Caco-2 (cell line): ENCODE data around the gene EXOC1. TPM values are rescaled to one million over a fixed set of nuclear protein-coding genes. Genes with fewer than 3 reads are reported as not detected.
"Not testable (repeated sequence)": the region's sequence is repeated elsewhere in the genome, so short reads cannot be mapped to it uniquely, and the experiment has no call there.

Source experiments
- BruUV-seq: library from RNA; stranded (reverse); fragments of 400-500 nt; replicated peaks from 2 replicates; lab custom pipeline; 2021; lab: Mats Ljungman, UMichigan
- CTCF ChIA-PET: fragments of 300-600 bp; sonication (Branson Sonifier 250); formaldehyde crosslinking; loops from one replicate; lab custom pipeline; 2022; ENCODE audit warnings: antibody characterized with exemption; lab: Charles Lee
- POLR2A ChIA-PET: fragments of 300-600 bp; sonication (Branson Sonifier 250); formaldehyde crosslinking; loops from one replicate; lab custom pipeline; 2022; ENCODE audit warnings: antibody characterized with exemption; lab: Charles Lee
- DNase-seq, 2 experiments: peaks; one replicate each; pipeline versions ENCODE4 v3.0.0 to v3.0.0-alpha.2; 2020 to 2022
- H3K27me3 ChIP-seq: replicated peaks from 2 replicates; pipeline ENCODE4 v1.6.0; 2011; ENCODE audit warnings: low read length; ENCODE audit not compliant: control insufficient read depth, insufficient read depth
- H3K36me3 ChIP-seq: 2 replicates; pipeline ENCODE4 v1.5.1; 2011; ENCODE audit warnings: low read length; ENCODE audit not compliant: control insufficient read depth, insufficient read depth
- H3K4me1 ChIP-seq: fragments of 250-450 bp; sonication (Bioruptor Pico); 2 replicates; pipeline ENCODE4 v1.5.1; 2020; ENCODE audit warnings: mild to moderate bottlenecking
- H3K4me3 ChIP-seq: 2 replicates; pipeline ENCODE4 v1.5.1; 2011; ENCODE audit warnings: low read depth, mild to moderate bottlenecking, control low read depth, low read length
- H3K9me3 ChIP-seq: fragments of 250-450 bp; sonication (Bioruptor Pico); 2 replicates; pipeline ENCODE4 v1.5.1; 2020; ENCODE audit warnings: mild to moderate bottlenecking, moderate library complexity
- H3K27ac Mint-ChIP-seq: one replicate; pipeline ENCODE4 v1.8.0; 2022; ENCODE audit warnings: mixed read lengths; ENCODE audit not compliant: unreplicated experiment
- H3K27me3 Mint-ChIP-seq: one replicate; pipeline ENCODE4 v1.8.0; 2022; ENCODE audit warnings: mixed read lengths; ENCODE audit not compliant: insufficient read depth, unreplicated experiment
- H3K36me3 Mint-ChIP-seq: one replicate; pipeline ENCODE4 v1.8.0; 2022; ENCODE audit warnings: mild to moderate bottlenecking, mixed read lengths; ENCODE audit not compliant: insufficient read depth, unreplicated experiment
- H3K4me1 Mint-ChIP-seq: one replicate; pipeline ENCODE4 v1.8.0; 2022; ENCODE audit warnings: low read depth, mixed read lengths; ENCODE audit not compliant: unreplicated experiment
- H3K4me3 Mint-ChIP-seq: one replicate; pipeline ENCODE4 v1.8.0; 2022; ENCODE audit warnings: mild to moderate bottlenecking, moderate library complexity, mixed read lengths; ENCODE audit not compliant: unreplicated experiment
- H3K9me3 Mint-ChIP-seq: one replicate; pipeline ENCODE4 v1.8.0; 2022; ENCODE audit warnings: mixed read lengths; ENCODE audit not compliant: unreplicated experiment
- intact Hi-C: fragments of 100-400 bp; cut with micrococcal nuclease; formaldehyde crosslinking; loops from one replicate; pipeline ENCODE4 v1.10.0; 2022; ENCODE audit not compliant: unreplicated experiment
- total RNA-seq: library from RNA; stranded (reverse); gene quantifications from 2 replicates; pipeline ENCODE4 v1.2.3, GENCODE V29; 2022
- TF ChIP-seq, protein P1 (sequence below), 2 experiments: fragments of 200-600 bp in 1 of 2; IDR thresholded peaks; 1 replicate in 1 of 2; 2 replicates in 1 of 2; pipeline versions ENCODE4 v1.5.1 to v1.8.0; 2011 to 2022; ENCODE audit warnings: antibody characterized with exemption in 1 of 2, control low read depth in 1 of 2, inconsistent platforms in 1 of 2, low read depth in 1 of 2, low read length in 1 of 2, mild to moderate bottlenecking in 1 of 2, moderate library complexity in 1 of 2; ENCODE audit not compliant: insufficient read depth in 1 of 2, severe bottlenecking in 1 of 2, unreplicated experiment in 1 of 2

EXOC1 gene
- total RNA-seq, 1 experiment from 2014 or later = 19.9 TPM

DNA sequence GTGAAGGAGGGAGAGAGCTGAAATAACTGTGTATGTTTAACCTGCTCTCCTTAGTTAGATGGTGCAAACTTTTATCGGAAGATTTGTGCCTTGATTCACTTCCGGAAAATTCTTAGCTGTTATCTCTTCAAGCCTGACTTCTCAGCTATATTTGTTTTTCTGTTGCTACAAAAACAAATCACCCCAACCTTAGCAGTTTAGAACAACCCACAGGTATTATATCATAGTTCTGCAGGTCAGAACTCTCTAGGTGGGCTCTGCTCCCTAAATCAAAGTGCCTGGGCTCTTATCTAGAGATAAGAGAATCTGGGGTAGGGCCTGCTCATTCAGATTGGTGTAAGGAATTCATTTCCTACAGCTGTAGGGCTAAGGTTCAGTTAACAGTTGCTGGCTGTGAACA lies 80.2 kb downstream of the EXOC1 start:
- Histone ChIP-seq H3K36me3 (no peaks in the 10 kb centered on the region), H3K4me1 (0 out of 2 replicates have a peak, but pooled peaks cover 3% of the 10 kb centered on the region), H3K9me3 (peaks cover 11% of the 10 kb centered on the region; the same call in 1 of the 2 replicates), H3K27me3 (no peaks in the 10 kb centered on the region), H3K4me3 (no peak overlapping the region)
- Mint-ChIP-seq H3K4me1 (peaks cover 6% of the 10 kb centered on the region), H3K27me3 (no peaks in the 10 kb centered on the region), H3K36me3 (no peaks in the 10 kb centered on the region), H3K27ac (no peak overlapping the region), H3K4me3 (no peak overlapping the region), H3K9me3 (no peaks in the 10 kb centered on the region)
- ChIA-PET POLR2A (no interaction called here), CTCF (interaction anchor here (0.7 kb wide), 2 partner anchors 15 to 17 kb away, joined by 3 read pairs; partner anchors contain the start of gene CEP135)
- TF ChIP-seq, protein P1, sequence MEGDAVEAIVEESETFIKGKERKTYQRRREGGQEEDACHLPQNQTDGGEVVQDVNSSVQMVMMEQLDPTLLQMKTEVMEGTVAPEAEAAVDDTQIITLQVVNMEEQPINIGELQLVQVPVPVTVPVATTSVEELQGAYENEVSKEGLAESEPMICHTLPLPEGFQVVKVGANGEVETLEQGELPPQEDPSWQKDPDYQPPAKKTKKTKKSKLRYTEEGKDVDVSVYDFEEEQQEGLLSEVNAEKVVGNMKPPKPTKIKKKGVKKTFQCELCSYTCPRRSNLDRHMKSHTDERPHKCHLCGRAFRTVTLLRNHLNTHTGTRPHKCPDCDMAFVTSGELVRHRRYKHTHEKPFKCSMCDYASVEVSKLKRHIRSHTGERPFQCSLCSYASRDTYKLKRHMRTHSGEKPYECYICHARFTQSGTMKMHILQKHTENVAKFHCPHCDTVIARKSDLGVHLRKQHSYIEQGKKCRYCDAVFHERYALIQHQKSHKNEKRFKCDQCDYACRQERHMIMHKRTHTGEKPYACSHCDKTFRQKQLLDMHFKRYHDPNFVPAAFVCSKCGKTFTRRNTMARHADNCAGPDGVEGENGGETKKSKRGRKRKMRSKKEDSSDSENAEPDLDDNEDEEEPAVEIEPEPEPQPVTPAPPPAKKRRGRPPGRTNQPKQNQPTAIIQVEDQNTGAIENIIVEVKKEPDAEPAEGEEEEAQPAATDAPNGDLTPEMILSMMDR (IDR thresholded peaks at IDR 0.05; ENCODE audit: insufficient read depth in 1 of 2, low read depth in 1 of 2, low read length in 1 of 2, severe bottlenecking in 1 of 2, unreplicated experiment in 1 of 2) = no peak
- BruUV-seq = no TSS peak
- DNase-seq = no peak
- intact Hi-C loops = no loop called here

DNA sequence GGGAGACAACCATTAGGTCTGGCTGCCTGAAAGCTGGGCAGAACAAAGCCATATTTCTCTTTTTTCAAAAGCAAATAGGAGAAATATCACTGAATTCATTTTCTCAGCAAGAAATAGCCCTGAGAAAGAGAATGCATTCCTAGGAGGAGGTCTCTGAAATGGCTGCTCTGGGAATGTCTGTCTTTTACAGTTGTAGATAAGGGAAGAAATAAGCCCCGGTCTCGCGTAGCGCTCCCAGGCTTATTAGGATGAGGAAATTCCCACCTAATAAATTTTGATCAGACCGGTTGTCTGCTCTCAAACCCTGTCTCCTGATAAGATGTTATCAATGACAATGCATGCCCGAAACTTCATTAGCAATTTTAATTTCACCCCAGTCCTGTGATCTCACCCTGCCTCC lies 82.5 kb downstream of the EXOC1 start:
- H3K4me3 Mint-ChIP-seq, DNase-seq, H3K27me3 Mint-ChIP-seq, H3K36me3 Mint-ChIP-seq, CTCF ChIA-PET, H3K9me3 Mint-ChIP-seq, H3K27me3 ChIP-seq, intact Hi-C loops, POLR2A ChIA-PET, H3K4me3 ChIP-seq, H3K27ac Mint-ChIP-seq, BruUV-seq, H3K36me3 ChIP-seq: not testable (repeated sequence)
- Histone ChIP-seq H3K9me3 (peaks cover 11% of the 10 kb centered on the region; the same call in 1 of the 2 replicates), H3K4me1 (peaks cover 17% of the 10 kb centered on the region)
- H3K4me1 Mint-ChIP-seq = peaks cover 15% of the 10 kb centered on the region

DNA sequence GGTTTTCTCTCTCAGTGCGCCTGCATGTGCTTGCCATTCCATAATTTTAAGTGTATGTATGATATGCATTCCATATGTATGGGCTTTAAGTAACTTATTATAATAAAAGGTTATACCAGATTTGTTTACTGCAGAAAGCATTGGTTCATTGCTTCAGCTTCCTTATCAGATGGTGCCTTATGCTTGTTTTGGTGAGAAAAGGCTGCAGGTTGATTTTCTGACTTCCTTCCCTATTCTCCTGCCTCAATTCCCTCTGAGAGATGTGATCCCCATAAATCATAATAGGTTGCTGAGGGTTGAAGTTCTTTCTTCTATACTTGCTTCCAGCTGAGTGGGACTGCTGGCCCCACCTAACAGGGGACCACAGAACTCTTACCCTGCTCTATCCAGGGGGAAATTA lies 85.0 kb downstream of the EXOC1 start:
- CTCF ChIA-PET = no interaction called here
- no peaks in the 10 kb centered on the region for H3K27me3 Mint-ChIP-seq

More for the DNA sequence above, 85.0 kb downstream of the EXOC1 start:
- Histone ChIP-seq H3K4me3 (no peak overlapping the region), H3K4me1 (peaks cover 14% of the 10 kb centered on the region), H3K36me3 (no peaks in the 10 kb centered on the region), H3K27me3 (no peaks in the 10 kb centered on the region), H3K9me3 (peaks cover 11% of the 10 kb centered on the region; the same call in 1 of the 2 replicates)
- no TSS peak for BruUV-seq
- POLR2A ChIA-PET = no interaction called here
- Mint-ChIP-seq H3K36me3 (no peaks in the 10 kb centered on the region), H3K27ac (no peak overlapping the region), H3K4me1 (peaks cover 9% of the 10 kb centered on the region), H3K4me3 (no peak overlapping the region), H3K9me3 (no peaks in the 10 kb centered on the region)
- no peak for DNase-seq
- intact Hi-C loops = no loop called here
- TF ChIP-seq, protein P1 (IDR thresholded peaks at IDR 0.05; ENCODE audit: insufficient read depth in 1 of 2, low read depth in 1 of 2, low read length in 1 of 2, severe bottlenecking in 1 of 2, unreplicated experiment in 1 of 2) = no peak
